Endothelial cell of umbilical vein (primary cell): ENCODE data around the gene TNFAIP8. TPM values are rescaled to one million over a fixed set of nuclear protein-coding genes. Genes with fewer than 3 reads are reported as not detected.

Experiments
- BruUV-seq: library from RNA; stranded (reverse); fragments of 400-500 nt; replicated peaks from 2 replicates; lab custom pipeline; 2021; lab: Mats Ljungman, UMichigan
- CTCF ChIA-PET: fragments of 300-600, 350-600 bp; sonication (Branson Sonifier 250); formaldehyde crosslinking; loops from one replicate; lab custom pipeline; 2021; ENCODE audit warnings: antibody characterized with exemption, inconsistent platforms; lab: Charles Lee
- POLR2A ChIA-PET: fragments of 300-600, 350-600 bp; sonication (Branson Sonifier 250); formaldehyde crosslinking; loops from one replicate; lab custom pipeline; 2021; ENCODE audit warnings: antibody characterized with exemption, inconsistent platforms; lab: Charles Lee
- DNase-seq: peaks from one replicate; pipeline ENCODE4 v3.0.0-alpha.2; 2011; ENCODE audit warnings: low read depth, low spot score
- FAIRE-seq: peaks from 2 replicates; lab custom pipeline; 2011; peaks lifted over from hg19 to GRCh38; lab: Jason Lieb, UNC
- H2AFZ ChIP-seq: 2 replicates; pipeline ENCODE4 v1.6.0; 2012; ENCODE audit warnings: low read depth, low read length, control low read depth, inconsistent platforms
- H3K27ac ChIP-seq: 2 replicates; pipeline ENCODE4 v1.5.1; 2011; ENCODE audit warnings: low read depth, mild to moderate bottlenecking, control low read depth, low read length, moderate library complexity; ENCODE audit not compliant: insufficient read depth
- H3K27me3 ChIP-seq, 2 experiments: 2 replicates each; pipeline versions ENCODE4 v1.6.0 to v1.6.1; 2011; ENCODE audit warnings: low read length in 2 of 2, mixed read lengths in 1 of 2; ENCODE audit not compliant: control insufficient read depth in 2 of 2, insufficient read depth in 2 of 2
- H3K36me3 ChIP-seq, 2 experiments: 2 replicates in 1 of 2; 3 replicates in 1 of 2; pipeline ENCODE4 v1.5.1; 2011; ENCODE audit warnings: low read length in 2 of 2, mild to moderate bottlenecking in 1 of 2, moderate library complexity in 1 of 2; ENCODE audit not compliant: control insufficient read depth in 2 of 2, insufficient read depth in 2 of 2; ENCODE audit errors: extremely low read depth in 1 of 2
- H3K4me1 ChIP-seq: 3 replicates; pipeline ENCODE4 v1.5.1; 2011; ENCODE audit warnings: mild to moderate bottlenecking, low read length; ENCODE audit not compliant: control insufficient read depth, insufficient read depth; ENCODE audit errors: extremely low read depth
- H3K4me2 ChIP-seq: 2 replicates; pipeline ENCODE4 v1.6.1; 2011; ENCODE audit warnings: low read length, control low read depth, mixed read lengths; ENCODE audit not compliant: insufficient read depth
- H3K4me3 ChIP-seq, 3 experiments: fragments of 200-600 bp in 1 of 3; sonication (generic), shearing (Covaris generic) in 1 of 3; replicated peaks in 1 of 3; 2 replicates each; pipeline ENCODE4 v1.5.1; 2011 to 2016; ENCODE audit warnings: control low read depth in 3 of 3, low read length in 3 of 3, mild to moderate bottlenecking in 2 of 3, inconsistent platforms in 1 of 3, low read depth in 1 of 3, moderate library complexity in 1 of 3; ENCODE audit not compliant: insufficient read depth in 1 of 3
- H3K79me2 ChIP-seq: 2 replicates; pipeline ENCODE4 v1.6.0; 2012; ENCODE audit warnings: low read length, inconsistent platforms; ENCODE audit not compliant: control insufficient read depth, insufficient read depth
- H3K9ac ChIP-seq: replicated peaks from 2 replicates; pipeline ENCODE3; 2011; ENCODE audit warnings: low read length, control low read depth; ENCODE audit not compliant: insufficient read depth; ENCODE audit errors: extremely low read depth
- H3K9me1 ChIP-seq: replicated peaks from 3 replicates; pipeline ENCODE4 v1.6.0; 2011; ENCODE audit warnings: mild to moderate bottlenecking, low read length; ENCODE audit not compliant: control insufficient read depth, insufficient read depth; ENCODE audit errors: extremely low read depth
- H3K9me3 ChIP-seq: replicated peaks from 2 replicates; pipeline ENCODE4 v1.5.1; 2012; ENCODE audit warnings: low read length, inconsistent platforms; ENCODE audit not compliant: control insufficient read depth, insufficient read depth
- H4K20me1 ChIP-seq: replicated peaks from 2 replicates; pipeline ENCODE3; 2011; ENCODE audit warnings: mild to moderate bottlenecking, low read length; ENCODE audit not compliant: control insufficient read depth, insufficient read depth; ENCODE audit errors: extremely low read depth
- CTCF ChIP-seq, 2 donors: IDR thresholded peaks; 1 replicate in 1 of 2; 2 replicates in 1 of 2; pipeline ENCODE4 v1.5.1; 2011; ENCODE audit warnings: low read length in 2 of 2, mild to moderate bottlenecking in 2 of 2, moderate library complexity in 2 of 2, control low read depth in 1 of 2, inconsistent platforms in 1 of 2, low read depth in 1 of 2; ENCODE audit not compliant: insufficient read depth in 1 of 2; ENCODE audit errors: extremely low read depth in 1 of 2
- GATA2 ChIP-seq: IDR thresholded peaks from 2 replicates; pipeline ENCODE4 v1.7.0; 2011; ENCODE audit warnings: low read depth, mild to moderate bottlenecking, moderate library complexity, mixed read lengths, low read length; ENCODE audit not compliant: insufficient read length, insufficient read depth
- JUN ChIP-seq: IDR thresholded peaks from 2 replicates; pipeline ENCODE4 v1.6.1; 2011; ENCODE audit warnings: borderline replicate concordance, low read depth; ENCODE audit not compliant: insufficient read length, insufficient read depth
- MAX ChIP-seq: IDR thresholded peaks from 2 replicates; pipeline ENCODE4 v1.6.1; 2011; ENCODE audit not compliant: insufficient read depth, insufficient read length
- POLR2A ChIP-seq: IDR thresholded peaks from 2 replicates; pipeline ENCODE4 v1.6.1; 2012; ENCODE audit warnings: low read depth, mild to moderate bottlenecking, control low read depth, low read length
- dilution Hi-C: fragments of 300-500 bp; cut with MboI; formaldehyde crosslinking; loops from one replicate; pipeline ENCODE4 v1.15.0; 2019; ENCODE audit warnings: low sequenced_read_pairs; ENCODE audit not compliant: extremely low pct_ligation_motif_present
- intact Hi-C: fragments of 100-400 bp; cut with micrococcal nuclease; formaldehyde crosslinking; loops from one replicate; pipeline ENCODE4 v1.10.0; 2022
- polyA plus RNA-seq, 4 experiments: library from polyadenylated mRNA; depleted of rRNA in 3 of 4; stranded (reverse) in 3 of 4; unstranded in 1 of 4; fragments of >200 nt; gene quantifications; 2 replicates each; pipeline versions ENCODE4 v1.2.1 to v1.2.3, GENCODE V29; 2011 to 2012; ENCODE audit warnings: missing spikeins in 1 of 4
- total RNA-seq: library from RNA; stranded (reverse); gene quantifications from 2 replicates; pipeline ENCODE4 v1.2.3, GENCODE V29; 2021

TNFAIP8 gene
- total and polyA plus RNA-seq, 2 donors (not counting 3 experiments of a cell fraction or from before 2014, with no cell fraction given) = 4.7 to 7.4 TPM

- no peak overlapping the region for H2AFZ ChIP-seq
- peaks cover 14 to 17% of the 10 kb centered on the region in 2 experiments for H3K27me3 ChIP-seq
- TF ChIP-seq POLR2A (no peak), JUN (no peak), CTCF (IDR thresholded peaks at IDR 0.05; ENCODE audit: extremely low read depth in 1 of 2, insufficient read depth in 1 of 2, low read depth in 1 of 2, low read length in 2 of 2) (no peak), GATA2 (no peak)
- no peak overlapping the region for H3K27ac ChIP-seq
- dilution Hi-C loops (no loop called here), intact Hi-C loops (no loop called here)
- no TSS peak for BruUV-seq
- CTCF ChIA-PET = interaction anchor here (0.9 to 1.2 kb wide), 2 partner anchors 9 to 398 kb away, joined by 3 read pairs; no protein-coding TSS in a partner anchor
- H3K4me2 ChIP-seq = no peak overlapping the region
- no peak overlapping the region for H3K4me3 ChIP-seq
- DNase-seq (no peak), FAIRE-seq (no peak)
- H3K36me3 ChIP-seq = no peaks in the 10 kb centered on the region
- H3K9ac ChIP-seq = no peak overlapping the region
- no peaks in the 10 kb centered on the region for H4K20me1 ChIP-seq
- POLR2A ChIA-PET = no interaction called here
- no peaks in the 10 kb centered on the region for H3K9me1 ChIP-seq
- H3K4me1 ChIP-seq = no peaks in the 10 kb centered on the region
- no peaks in the 10 kb centered on the region for H3K79me2 ChIP-seq
- no peaks in the 10 kb centered on the region for H3K9me3 ChIP-seq
Measured at GRCh38 chr5:119420169-119420568, 64.3 kb downstream of the TNFAIP8 start.

- Histone ChIP-seq H3K36me3 (no peaks in the 10 kb centered on the region), H3K27me3 (peaks cover 0 to 10% of the 10 kb centered on the region in 2 experiments), H3K9me1 (no peaks in the 10 kb centered on the region), H3K4me3 (no peak overlapping the region), H3K9me3 (no peaks in the 10 kb centered on the region), H3K27ac (no peak overlapping the region), H3K4me2 (no peak overlapping the region), H3K79me2 (no peaks in the 10 kb centered on the region), H3K9ac (no peak overlapping the region), H3K4me1 (no peaks in the 10 kb centered on the region), H2AFZ (no peak overlapping the region), H4K20me1 (no peaks in the 10 kb centered on the region)
- no peak for TF ChIP-seq MAX
- POLR2A ChIA-PET = no interaction called here
- intact Hi-C loops (no loop called here), dilution Hi-C loops (no loop called here)
- no TSS peak for BruUV-seq
- FAIRE-seq (no peak), DNase-seq (no peak)
- CTCF ChIA-PET = no interaction called here
Measured at GRCh38 chr5:119426057-119426456, 70.2 kb downstream of the TNFAIP8 start.
